CD4-positive, alpha-beta T cell treated with Interleukin-17A for 1 hour (primary cell): ENCODE data around the gene REV1.

Experiments
- DNase-seq: peaks from one replicate; pipeline ENCODE4 v3.0.0-alpha.2; 2020

REV1 gene

DNA sequence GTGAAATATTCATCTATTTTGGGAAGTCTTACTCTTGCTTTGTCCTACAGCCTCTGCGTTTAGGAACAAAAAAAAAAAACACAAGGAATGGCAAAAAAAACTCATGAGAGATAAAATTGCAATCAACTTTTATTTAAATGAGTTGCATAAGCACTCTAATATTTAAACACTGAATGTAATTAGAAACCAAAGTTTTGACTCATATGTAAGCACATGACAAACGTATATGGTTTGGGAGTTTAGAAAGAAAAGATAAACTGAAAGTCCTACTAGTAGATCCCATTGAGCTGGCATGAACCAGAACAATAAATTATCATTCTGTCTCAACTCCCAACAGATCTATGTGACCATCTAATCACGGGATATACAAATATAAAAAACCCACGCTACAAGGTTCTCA lies 44.8 kb downstream of the REV1 start:
- DNase-seq = no peak

DNA sequence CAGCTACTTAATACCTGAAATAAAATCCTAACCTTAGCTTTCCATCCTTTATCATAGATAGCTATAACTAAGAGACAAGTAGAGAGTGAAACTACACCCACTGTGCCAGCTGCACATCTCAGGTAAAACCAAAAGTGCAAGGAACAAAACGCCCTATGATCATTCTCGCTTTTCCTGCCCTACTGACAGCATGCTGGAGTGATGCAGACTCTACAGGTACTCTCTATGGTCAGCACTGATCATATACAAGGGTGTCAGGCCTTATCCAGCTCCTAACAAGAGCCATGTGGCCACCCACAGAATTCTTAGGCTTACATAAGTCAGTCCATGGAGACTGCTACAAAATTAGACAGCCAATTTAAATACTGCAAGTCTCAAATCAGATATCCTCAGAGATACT lies 45.6 kb downstream of the REV1 start:
- DNase-seq = no peak

DNA sequence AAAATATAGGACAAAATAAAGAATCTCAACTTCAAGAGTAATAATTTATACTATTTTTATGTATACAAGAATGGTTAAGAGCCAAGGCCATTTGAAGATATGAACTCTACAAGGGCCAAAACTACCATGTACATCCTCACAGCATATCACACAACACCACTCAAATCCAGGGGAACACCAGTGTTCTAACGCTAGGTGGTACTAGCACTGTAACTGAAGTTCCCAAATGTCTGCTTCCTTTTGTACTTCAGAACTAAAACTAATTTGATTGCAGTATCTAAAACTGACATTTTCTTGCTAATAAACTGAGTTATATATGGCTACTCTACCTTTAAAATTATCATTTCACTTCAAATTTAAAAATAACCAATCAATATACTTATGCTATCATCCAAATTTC lies 47.0 kb downstream of the REV1 start:
- DNase-seq = peak; percentile 6

GRCh38 chr2:99439971-99440505 lies 49.8 kb downstream of the REV1 start:
- no peak for DNase-seq

GRCh38 chr2:99436874-99437273 lies 52.9 kb downstream of the REV1 start:
- DNase-seq = no peak

GRCh38 chr2:99433340-99433739 lies 56.5 kb downstream of the REV1 start:
- DNase-seq = no peak

DNA sequence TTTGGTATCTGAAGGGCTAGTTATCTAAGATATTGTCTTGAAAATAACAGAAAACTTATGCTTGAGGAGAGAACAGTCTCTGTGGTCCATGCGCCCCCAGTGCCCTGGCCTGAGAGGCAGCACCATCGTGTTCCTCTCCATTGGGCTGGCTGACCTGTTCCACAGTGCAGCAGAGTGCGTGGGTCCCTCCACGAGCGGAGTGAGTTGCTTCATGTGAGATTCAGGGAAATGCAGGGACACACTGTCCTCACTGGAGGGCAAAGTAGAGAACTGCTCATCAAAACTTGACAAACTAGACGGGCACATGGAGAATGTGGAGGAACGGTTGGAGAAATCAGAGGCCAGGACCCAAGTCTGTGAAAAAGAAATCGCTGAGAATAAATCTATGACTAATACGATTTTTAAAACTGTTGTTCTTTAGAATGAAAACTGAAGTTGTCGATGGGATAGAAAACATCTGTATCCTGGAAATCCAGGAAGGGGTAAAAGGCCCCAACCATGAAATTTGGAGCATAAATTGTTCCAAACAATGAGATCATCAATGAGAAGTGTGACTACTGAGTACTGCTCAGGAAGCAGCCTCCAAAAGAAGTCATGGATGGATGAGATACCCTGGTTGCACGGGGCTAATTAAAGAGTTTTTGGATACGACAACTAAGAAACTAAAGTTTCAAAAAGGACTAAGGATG lies 58.1 kb downstream of the REV1 start:
- DNase-seq = no peak

- DNase-seq = no peak
Measured at GRCh38 chr2:99430614-99431291, 59.1 kb downstream of the REV1 start.

- DNase-seq = no peak
Measured at GRCh38 chr2:99425022-99425421, 64.8 kb downstream of the REV1 start.

- no peak for DNase-seq
Measured at GRCh38 chr2:99424371-99424770, 65.4 kb downstream of the REV1 start.

DNA sequence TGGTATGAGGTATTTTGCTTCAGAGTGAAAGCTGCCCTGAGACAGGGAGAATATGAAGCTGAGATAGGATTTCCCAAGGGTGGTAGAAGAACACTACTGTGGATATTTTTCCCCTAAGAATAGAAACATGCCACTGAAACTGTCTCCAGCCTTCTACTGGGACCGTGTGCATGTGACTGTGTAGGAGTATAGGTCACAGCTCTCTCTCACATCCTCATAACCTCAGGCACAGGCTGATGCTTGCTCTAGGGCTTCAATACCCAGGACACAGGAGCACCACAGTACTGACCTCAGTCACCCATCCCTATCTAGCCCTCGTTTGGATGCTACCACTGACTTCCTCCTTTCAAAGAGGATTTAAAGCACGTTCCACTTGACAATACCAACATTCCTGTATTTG lies 67.2 kb downstream of the REV1 start:
- DNase-seq = no peak

GRCh38 chr2:99421469-99421868 lies 68.3 kb downstream of the REV1 start:
- DNase-seq = no peak

DNA sequence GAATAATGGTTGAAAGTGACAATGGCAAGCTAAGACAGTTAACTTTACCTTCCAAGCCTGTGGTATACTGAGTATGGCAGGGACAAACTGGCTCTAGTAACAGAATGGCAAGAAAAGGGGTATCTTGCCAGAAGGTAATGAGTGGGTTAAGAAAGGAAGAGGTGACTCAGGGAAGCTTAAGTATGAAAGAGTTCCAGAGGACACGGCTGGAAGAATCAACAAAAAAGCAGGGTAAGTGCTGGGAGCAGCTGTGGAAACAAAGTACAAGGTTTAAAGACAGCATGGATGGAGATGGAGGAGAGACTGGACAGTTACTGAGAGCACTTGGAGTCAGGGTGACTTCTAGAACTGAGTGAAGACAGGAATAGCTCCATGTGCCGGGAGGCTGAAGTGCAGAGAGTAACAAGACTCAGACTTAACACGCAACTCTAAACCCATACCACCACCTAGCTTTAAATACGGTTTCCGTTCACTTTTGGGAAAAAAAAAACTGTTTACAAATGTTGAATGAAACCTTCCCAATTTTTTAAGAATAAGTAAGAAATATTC lies 69.0 kb downstream of the REV1 start:
- DNase-seq = no peak

DNA sequence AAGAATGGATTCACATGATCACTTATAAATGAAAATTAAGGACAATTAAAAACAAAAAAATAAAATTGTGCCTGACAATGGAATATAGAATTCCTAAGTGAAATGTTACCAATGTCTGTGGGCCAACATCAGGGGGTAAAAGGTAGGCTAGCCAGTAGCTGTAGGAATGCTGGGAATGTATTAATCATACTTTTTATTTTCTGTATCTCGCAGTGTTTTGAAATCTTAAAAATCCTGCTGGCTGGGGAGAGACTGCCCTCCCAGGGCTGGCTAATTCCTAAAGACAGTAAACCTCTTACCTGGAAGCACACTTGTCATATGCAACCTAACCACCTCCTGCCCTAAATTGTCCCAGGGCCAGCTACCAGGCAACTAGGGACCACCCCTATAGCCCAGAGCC lies 69.8 kb downstream of the REV1 start:
- DNase-seq = no peak

DNA sequence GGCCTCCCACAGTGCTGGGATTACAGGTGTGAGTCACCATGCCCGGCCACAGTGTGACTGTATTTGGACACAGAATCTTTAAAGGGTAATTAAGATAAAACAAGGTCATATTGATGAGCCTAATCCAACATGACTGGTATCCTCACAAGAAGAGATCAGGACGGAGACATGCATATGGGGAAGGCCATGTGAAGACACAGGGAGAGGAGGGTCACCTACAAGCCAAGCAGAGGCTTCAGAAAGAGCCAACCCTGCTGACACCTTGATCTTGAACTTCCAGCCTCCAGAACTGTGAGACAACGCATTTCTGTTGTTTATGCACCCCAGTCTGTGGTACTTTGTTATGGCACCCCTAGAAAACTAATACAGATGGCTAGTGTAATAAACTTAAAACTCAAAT lies 72.4 kb downstream of the REV1 start:
- no peak for DNase-seq

GRCh38 chr2:99414566-99414965 lies 75.3 kb downstream of the REV1 start:
- no peak for DNase-seq

DNA sequence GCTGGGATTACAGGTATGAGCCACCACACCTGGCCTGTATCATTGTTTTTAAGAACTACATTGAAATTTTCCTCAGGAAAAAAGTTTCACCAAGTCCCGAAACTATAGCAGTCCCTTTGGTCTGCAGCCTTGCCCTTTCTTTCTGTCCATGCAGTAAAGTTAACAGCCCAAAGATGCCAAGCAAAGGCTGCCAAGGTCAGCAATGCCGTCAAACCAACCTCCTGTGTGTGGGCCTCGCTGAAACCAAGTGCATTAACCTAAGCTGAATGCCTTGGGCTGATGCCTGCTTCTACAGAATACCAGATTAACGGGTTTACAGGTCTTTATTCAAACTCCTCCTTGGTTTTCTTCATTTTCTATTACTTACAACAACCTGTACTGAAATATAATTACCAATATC lies 79.5 kb downstream of the REV1 start:
- no peak for DNase-seq

DNA sequence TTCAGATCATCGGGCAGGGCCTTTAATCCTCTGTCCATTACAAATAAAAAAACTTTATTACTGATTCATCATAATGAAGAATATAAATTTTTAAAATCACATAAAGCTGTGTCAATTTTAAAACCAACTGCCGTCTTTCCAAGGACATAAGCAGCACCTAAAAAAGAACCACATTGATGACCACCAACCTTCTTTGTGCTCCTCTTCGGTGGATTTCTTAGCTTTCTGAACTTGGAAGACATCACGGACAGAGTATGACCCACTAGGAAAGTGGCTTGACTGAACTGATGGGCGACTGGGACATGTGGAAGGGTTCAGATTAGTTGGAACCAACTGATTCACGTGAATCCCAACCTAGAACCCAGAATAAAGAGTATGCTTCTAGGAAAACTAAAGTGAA lies 83.7 kb downstream of the REV1 start:
- no peak for DNase-seq

- no peak for DNase-seq
Measured at GRCh38 chr2:99404797-99405669, 84.8 kb downstream of the REV1 start.

DNA sequence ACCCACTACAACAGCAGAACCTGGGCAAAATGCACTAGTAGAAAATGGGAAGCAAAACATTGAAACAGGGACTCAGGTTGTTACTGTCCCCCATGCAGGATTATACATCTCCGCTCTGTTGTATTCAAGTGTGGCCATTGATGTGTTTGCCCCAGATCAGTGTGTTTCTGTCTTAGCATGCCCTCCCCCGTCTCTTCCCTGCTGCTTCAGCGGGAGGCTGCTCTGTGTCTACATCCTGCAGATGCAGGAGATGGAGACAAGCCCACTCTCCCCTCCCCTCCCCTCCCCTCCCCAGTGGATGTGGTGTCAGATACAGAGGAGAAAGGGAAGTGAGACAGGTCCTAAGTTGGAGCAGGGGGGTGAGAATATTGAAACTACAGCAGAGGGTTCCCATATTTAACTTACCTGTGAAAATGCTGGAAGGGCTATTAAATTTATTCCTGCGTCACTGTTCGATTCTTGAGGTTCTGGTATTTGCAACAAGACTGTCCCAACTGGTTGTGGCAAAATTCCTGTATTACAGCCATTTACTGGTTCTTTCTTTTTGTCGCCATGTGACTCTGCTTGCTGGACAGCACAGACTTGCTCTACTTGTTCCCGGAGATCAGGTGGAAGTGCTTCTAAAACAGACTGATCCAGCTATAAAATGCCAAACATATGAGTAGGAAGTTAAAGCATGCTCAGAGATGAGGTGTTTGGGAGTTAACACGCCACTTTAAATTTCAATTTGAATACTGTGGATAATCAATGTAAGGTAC lies 85.6 kb downstream of the REV1 start:
- no peak for DNase-seq

- DNase-seq = no peak
Measured at GRCh38 chr2:99403524-99403923, 86.3 kb downstream of the REV1 start.

GRCh38 chr2:99403084-99403483 lies 86.7 kb downstream of the REV1 start:
- DNase-seq = no peak

DNA sequence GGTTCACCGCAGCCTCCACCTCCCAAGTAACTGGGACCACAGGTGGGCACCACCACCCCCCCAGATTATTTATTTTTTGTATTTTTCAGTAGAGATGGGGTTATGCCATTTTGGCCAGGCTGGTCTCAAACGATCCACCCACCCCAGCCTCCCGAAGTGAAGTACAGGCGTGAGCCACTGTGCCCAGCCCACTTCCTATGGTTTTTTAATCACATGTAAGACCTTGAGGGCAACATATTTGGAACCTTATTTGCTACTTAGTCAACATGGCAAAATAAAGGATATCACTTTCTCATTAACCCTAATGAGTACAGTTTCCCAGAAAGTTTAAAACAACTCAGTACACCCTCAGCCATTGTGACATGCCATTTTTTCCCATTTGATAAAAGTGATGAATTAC lies 88.0 kb downstream of the REV1 start:
- no peak for DNase-seq
